Measurements from ENCODE around the gene RASGRP1.

GRCh38 chr15:38557921-38558320 is 6.7 kb downstream of the RASGRP1 start:
- TF ChIP-seq CTCF (IDR thresholded peaks at IDR 0.05): no peak
- TF ChIP-seq ZFX (IDR thresholded peaks at IDR 0.05; ENCODE audit: borderline replicate concordance): no peak

Measured in 22Rv1 (cell line).